ENCODE results near the gene CFAP61.

CFAP61 gene

DNA sequence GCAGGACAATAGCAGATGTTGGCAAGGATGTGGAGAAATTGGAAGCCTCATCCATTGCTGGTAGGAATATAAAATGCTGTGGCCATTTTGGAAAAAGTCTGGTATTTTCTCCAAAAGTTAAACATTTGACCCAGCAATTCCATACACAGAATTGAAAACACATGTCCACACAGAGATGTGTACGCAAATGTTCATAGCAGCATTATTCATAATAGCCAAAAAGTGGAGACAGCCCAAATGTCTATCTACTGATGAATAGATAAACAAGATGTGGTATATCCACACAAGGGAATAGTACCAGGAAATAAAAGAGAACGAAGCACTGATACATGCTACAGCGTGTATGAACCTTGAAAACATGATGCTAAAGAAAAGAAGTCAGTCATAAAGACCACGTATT, 40.5 kb downstream of the CFAP61 start:
- TF ChIP-seq, protein P1, sequence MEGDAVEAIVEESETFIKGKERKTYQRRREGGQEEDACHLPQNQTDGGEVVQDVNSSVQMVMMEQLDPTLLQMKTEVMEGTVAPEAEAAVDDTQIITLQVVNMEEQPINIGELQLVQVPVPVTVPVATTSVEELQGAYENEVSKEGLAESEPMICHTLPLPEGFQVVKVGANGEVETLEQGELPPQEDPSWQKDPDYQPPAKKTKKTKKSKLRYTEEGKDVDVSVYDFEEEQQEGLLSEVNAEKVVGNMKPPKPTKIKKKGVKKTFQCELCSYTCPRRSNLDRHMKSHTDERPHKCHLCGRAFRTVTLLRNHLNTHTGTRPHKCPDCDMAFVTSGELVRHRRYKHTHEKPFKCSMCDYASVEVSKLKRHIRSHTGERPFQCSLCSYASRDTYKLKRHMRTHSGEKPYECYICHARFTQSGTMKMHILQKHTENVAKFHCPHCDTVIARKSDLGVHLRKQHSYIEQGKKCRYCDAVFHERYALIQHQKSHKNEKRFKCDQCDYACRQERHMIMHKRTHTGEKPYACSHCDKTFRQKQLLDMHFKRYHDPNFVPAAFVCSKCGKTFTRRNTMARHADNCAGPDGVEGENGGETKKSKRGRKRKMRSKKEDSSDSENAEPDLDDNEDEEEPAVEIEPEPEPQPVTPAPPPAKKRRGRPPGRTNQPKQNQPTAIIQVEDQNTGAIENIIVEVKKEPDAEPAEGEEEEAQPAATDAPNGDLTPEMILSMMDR (IDR thresholded peaks at IDR 0.05; ENCODE audit: low read depth, low read length), result no peak
- H3K4me3 ChIP-seq (ENCODE audit: low read depth, low read length), result no peak overlapping the region

DNA sequence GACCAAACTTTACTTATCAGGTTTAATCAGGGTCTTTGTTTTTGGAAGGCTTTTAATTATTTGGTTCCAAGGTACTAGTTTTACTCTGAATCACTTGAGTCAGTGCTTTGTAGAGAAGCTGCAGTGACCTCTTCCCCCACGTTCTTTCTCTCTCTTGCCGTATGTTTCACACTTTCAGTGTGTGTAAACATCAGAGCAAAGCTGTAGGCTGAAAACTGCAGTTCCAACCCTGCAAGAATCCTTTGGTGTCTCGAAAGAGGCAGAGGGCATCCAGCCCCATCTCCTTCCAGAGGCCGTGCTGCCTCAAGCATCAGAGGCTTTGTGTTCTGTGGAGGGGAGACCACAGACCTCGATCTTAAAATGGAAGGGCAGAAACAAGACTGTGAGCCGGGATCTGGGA, 42.1 kb downstream of the CFAP61 start:
- TF ChIP-seq, protein P1 (IDR thresholded peaks at IDR 0.05; ENCODE audit: low read depth, low read length), result no peak
- H3K4me3 ChIP-seq (ENCODE audit: low read depth, low read length), result no peak overlapping the region

- TF ChIP-seq, protein P1 (IDR thresholded peaks at IDR 0.05; ENCODE audit: low read depth, low read length), result no peak
- no peak overlapping the region for H3K4me3 ChIP-seq (ENCODE audit: low read depth, low read length)
These were observed 43.0 kb downstream of the CFAP61 start for GRCh38 chr20:20095114-20095872.

- H3K4me3 ChIP-seq (ENCODE audit: low read depth, low read length), result no peak overlapping the region
- TF ChIP-seq, protein P1 (IDR thresholded peaks at IDR 0.05; ENCODE audit: low read depth, low read length), result no peak
These were observed 44.1 kb downstream of the CFAP61 start for GRCh38 chr20:20096421-20096820.

GRCh38 chr20:20100881-20101280, 48.5 kb downstream of the CFAP61 start:
- TF ChIP-seq, protein P1 (IDR thresholded peaks at IDR 0.05; ENCODE audit: low read depth, low read length), result no peak
- no peak overlapping the region for H3K4me3 ChIP-seq (ENCODE audit: low read depth, low read length)

GRCh38 chr20:20102163-20102562, 49.8 kb downstream of the CFAP61 start:
- TF ChIP-seq, protein P1 (IDR thresholded peaks at IDR 0.05; ENCODE audit: low read depth, low read length), result no peak

GRCh38 chr20:20102716-20103258, 50.5 kb downstream of the CFAP61 start:
- TF ChIP-seq, protein P1 (IDR thresholded peaks at IDR 0.05; ENCODE audit: low read depth, low read length), result no peak
- H3K4me3 ChIP-seq (ENCODE audit: low read depth, low read length), result no peak overlapping the region

More at GRCh38 chr20:20102163-20102562, 49.8 kb downstream of the CFAP61 start:
- no peak overlapping the region for H3K4me3 ChIP-seq (ENCODE audit: low read depth, low read length)

Measured in WI38 (cell line).